GM12892 (cell line): ENCODE measurements around the gene FCMR.
A peak's percentile ranks its signal among the peaks of the same experiment; 100 is the strongest.

Source experiments
- DNase-seq: peaks from one replicate; pipeline ENCODE4 v3.0.0; 2011; ENCODE audit not compliant: insufficient read length
- FAIRE-seq: peaks from 2 replicates; lab custom pipeline; 2011; peaks lifted over from hg19 to GRCh38; lab: Jason Lieb, UNC
- POLR2A ChIP-seq: IDR thresholded peaks from 2 replicates; pipeline ENCODE4 v1.6.1; 2011; ENCODE audit warnings: low read depth, low read length, control low read depth
- POLR2AphosphoS5 ChIP-seq: IDR thresholded peaks from 2 replicates; pipeline ENCODE4 v1.6.1; 2011; ENCODE audit warnings: low read depth, low read length, control low read depth
- TAF1 ChIP-seq: IDR thresholded peaks from 2 replicates; pipeline ENCODE4 v1.6.1; 2011; ENCODE audit warnings: low read depth, mild to moderate bottlenecking, control low read depth, low read length, borderline replicate concordance

The FCMR gene

GRCh38 chr1:206907304-206907991 lies 14.3 kb downstream of the FCMR start:
- TF ChIP-seq TAF1 (no peak), POLR2A (no peak), POLR2AphosphoS5 (no peak)
- no peak for DNase-seq
- FAIRE-seq: no peak

DNA sequence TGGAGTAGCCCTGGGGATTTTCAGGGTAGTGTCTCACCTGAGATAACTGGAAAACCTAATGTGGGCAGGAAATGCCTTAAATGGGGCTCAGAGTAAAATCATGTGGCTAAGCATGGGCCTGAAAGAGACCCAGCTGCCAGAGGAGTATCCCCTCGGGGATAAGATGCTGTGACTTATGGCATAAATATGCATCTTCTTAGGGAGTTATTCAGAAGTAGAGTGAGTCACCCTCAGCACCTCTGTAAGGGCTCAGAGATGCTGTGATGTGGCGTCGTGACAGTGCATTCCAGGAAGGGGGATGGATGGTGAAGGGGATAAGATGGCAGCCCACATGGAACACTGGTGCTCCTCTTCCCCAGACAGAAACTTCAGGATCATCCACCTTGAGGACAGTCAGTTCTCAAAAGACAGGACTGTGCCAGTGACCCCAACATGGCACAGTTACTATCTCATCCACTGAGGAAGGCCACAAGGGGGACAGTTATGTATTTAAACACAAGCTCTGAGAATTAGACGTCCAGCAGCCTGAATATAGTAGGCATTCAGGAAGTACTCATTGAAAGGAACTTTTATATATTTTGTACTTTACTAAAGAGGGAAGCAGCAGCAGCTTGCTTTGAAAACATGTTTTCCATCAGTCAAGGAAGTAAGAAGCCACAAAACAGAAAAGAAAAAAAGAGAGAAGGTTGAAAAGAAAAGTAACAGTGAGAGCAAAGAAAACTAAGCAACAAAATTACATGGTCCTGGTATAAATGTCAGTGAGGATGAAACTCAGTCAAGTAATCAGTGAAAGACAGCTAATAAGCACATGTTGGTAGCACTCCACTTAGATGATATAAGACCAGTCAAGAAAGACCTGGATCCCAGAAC lies 16.2 kb downstream of the FCMR start:
- DNase-seq (no peak), FAIRE-seq (no peak)
- TF ChIP-seq TAF1 (no peak), POLR2A (no peak), POLR2AphosphoS5 (no peak)

GRCh38 chr1:206904423-206905142 lies 17.2 kb downstream of the FCMR start:
- TF ChIP-seq POLR2AphosphoS5 (no peak), POLR2A (no peak), TAF1 (no peak)
- FAIRE-seq (no peak), DNase-seq (no peak)

DNA sequence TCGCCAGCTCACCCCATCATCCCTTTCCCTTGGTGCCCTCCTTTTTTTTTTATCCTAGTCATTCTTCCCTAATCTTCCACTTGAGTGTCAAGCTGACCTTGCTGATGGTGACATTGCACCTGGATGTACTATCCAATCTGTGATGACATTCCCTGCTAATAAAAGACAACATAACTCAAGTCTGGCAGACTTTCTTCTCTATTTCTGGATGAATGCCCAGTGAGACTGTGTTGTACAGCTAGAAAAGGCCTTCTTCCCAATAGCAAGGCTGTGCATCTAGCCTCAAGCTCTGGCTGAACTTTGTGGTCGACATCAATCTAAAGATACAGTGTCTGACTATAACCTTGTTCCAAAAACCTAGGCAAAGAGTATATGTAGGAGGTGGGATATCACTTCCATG lies 18.1 kb downstream of the FCMR start:
- TF ChIP-seq TAF1: no peak
- no peak for TF ChIP-seq POLR2AphosphoS5
- no peak for TF ChIP-seq POLR2A
- DNase-seq (no peak), FAIRE-seq (no peak)

GRCh38 chr1:206902702-206903101 lies 19.0 kb downstream of the FCMR start:
- no peak for TF ChIP-seq POLR2AphosphoS5
- TF ChIP-seq TAF1: no peak
- TF ChIP-seq POLR2A: no peak
- FAIRE-seq: no peak
- no peak for DNase-seq

GRCh38 chr1:206901944-206902343 lies 19.8 kb downstream of the FCMR start:
- FAIRE-seq (no peak), DNase-seq (no peak)
- TF ChIP-seq POLR2AphosphoS5 (no peak), POLR2A (no peak), TAF1 (no peak)

GRCh38 chr1:206900149-206900548 lies 21.6 kb downstream of the FCMR start:
- no peak for TF ChIP-seq POLR2AphosphoS5
- TF ChIP-seq POLR2A: 0 out of 2 replicates have a peak, but pooled peaks have one; percentile 24
- FAIRE-seq (no peak), DNase-seq (no peak)

GRCh38 chr1:206899717-206900116 lies 22.0 kb downstream of the FCMR start:
- DNase-seq (no peak), FAIRE-seq (no peak)
- TF ChIP-seq POLR2A (no peak), TAF1 (no peak), POLR2AphosphoS5 (no peak)

DNA sequence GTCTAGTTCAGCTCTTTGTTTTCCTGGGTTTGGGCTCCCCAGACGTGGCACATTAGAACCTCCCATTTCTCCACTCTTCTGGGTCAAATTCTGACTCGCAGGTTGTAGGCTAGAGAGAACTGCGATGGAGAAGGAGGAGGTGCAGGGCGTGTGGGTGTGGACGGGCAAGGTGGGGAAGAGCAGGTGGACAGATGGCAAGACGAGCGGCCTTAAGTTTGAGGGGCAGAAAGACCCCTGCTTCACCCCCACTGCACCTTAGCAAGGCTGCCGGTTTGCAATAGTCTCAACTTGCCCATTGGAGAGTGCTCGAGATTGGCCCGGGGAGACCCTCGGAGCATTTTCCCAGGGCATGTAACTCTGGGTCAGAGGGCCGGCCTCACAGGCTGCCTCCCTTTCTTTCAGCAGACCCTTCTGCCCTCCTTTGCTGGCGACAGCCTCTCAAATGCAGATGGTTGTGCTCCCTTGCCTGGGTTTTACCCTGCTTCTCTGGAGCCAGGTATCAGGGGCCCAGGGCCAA lies 22.8 kb downstream of the FCMR start:
- TF ChIP-seq POLR2AphosphoS5 (no peak), TAF1 (no peak), POLR2A (no peak)
- no peak for DNase-seq
- no peak for FAIRE-seq

DNA sequence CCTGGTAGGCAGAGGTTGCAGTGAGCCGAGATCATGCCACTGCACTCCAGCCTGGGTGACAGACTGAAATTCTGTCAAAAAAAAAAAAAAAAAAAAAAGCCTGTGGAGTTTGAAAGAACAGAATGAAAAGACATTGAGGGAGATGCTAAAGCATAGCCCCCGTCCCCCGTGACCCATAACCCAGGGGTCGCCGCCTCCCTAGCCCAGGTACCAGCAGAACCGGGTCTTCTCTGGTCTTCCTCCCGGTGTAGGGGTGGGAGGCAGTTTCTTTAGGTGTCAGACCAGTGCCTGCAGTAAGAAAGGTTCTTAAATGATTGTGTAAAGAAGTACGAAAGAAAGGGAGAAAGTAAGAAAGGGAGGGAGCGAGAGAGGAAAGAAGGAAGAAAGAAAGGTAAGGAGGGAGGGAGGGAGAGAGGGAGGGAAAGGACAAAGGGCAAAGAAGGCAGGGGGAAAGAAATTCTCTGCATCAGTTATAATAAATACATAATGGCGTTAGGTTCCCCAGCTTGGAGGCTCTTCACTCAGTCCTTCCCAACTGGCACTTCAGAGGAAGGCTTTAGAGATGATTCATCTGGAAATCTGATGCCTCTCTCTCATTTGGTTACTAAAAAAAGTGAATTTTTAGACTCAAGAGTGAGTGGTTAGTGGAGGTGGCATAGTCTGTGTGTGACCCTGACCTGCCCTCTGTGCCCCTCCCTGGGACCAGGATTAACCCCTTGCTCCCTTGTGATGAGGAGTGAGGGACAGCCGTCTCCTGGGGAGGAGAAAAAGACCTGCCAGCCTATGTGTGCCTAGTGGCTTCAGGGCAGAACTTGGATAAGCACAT lies 23.4 kb downstream of the FCMR start:
- TF ChIP-seq POLR2A: no peak
- no peak for TF ChIP-seq POLR2AphosphoS5
- TF ChIP-seq TAF1: no peak

DNA sequence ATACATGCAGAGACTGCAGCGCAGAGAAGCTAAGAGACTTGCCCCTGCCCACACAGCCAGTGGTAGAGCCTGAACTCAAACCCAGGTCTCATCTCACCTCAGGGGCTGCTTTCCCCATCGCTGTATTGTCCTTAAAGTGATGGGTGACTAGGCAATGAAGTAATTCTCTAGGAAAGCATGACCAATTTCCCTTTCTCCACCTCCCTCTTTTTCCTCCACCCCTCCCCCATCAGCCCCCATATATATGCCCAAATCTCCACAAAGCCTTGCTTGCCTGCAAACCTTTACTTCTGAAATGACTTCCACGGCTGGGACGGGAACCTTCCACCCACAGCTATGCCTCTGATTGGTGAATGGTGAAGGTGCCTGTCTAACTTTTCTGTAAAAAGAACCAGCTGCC lies 24.6 kb downstream of the FCMR start, which contains the start of gene IL24:
IL24 (plus strand) TSS at position 269 of the 400 bp plus-strand sequence. CDS start 390 bp downstream, outside the sequence.
- TF ChIP-seq POLR2A: no peak
- no peak for TF ChIP-seq POLR2AphosphoS5
- no peak for TF ChIP-seq TAF1
- DNase-seq: no peak
- FAIRE-seq: no peak

More for the DNA sequence above, 23.4 kb downstream of the FCMR start:
- FAIRE-seq: no peak
- DNase-seq: no peak
